ENCODE measurements around the gene ZHX3.

DNA sequence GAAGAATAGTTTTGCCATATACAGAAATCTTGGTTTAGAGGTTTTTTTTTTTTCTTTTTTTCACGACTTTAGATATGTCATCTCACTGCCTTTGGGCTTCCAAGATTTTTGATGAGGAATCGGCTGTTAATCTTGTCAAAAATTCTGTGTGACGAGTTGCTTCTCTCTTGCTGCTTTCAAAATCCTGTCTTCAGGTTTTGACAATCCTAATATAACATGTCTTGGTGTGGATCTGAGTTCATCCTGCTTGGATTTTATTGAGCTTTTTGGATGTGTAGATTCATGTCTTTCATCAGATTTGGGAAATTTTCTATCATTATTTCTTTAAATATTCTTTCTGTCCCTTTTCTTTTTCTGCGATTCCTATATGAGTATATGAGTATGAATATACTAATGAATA is 119.1 kb downstream of the ZHX3 start:
- TF ChIP-seq CTCF (IDR thresholded peaks at IDR 0.05) (no peak), ZFX (IDR thresholded peaks at IDR 0.05; ENCODE audit: borderline replicate concordance) (no peak)

All from 22Rv1 (cell line).